Epithelial cell of proximal tubule (primary cell): ENCODE results near the gene IQSEC1. TPM values are rescaled to one million over a fixed set of nuclear protein-coding genes. Genes with fewer than 3 reads are reported as not detected.

Experiments
- DNase-seq: peaks from one replicate; pipeline ENCODE4 v3.0.0-alpha.2; 2011; ENCODE audit warnings: low read depth
- H3K4me3 ChIP-seq: 2 replicates; pipeline ENCODE4 v1.5.1; 2011; ENCODE audit warnings: low read depth, mild to moderate bottlenecking, low read length
- CTCF ChIP-seq: conservative IDR thresholded peaks from 2 replicates; pipeline ENCODE4 v1.5.1; 2012; ENCODE audit warnings: low read depth, mild to moderate bottlenecking, low read length
- total RNA-seq: library from RNA; depleted of rRNA; stranded (reverse); fragments of >200 nt; gene quantifications from 2 replicates; pipeline ENCODE4 v1.2.3, GENCODE V29; 2015

IQSEC1 gene
- total RNA-seq, result 6.4 and 8.8 TPM in 2 replicates

GRCh38 chr3:13073326-13074005 is at the start of gene IQSEC1:
Gene IQSEC1, minus strand, starts transcription at chr3:13073429. Its CDS starts 415 bp downstream, at chr3:13073014.
- no peak for DNase-seq
- no peak for TF ChIP-seq CTCF
- no peak within 1 kb of the TSS for H3K4me3 ChIP-seq

- no peak for TF ChIP-seq CTCF
- no peak for DNase-seq
- H3K4me3 ChIP-seq, result no peak overlapping the region
These were observed 49.1 kb upstream of the IQSEC1 start for GRCh38 chr3:13122081-13123012.

GRCh38 chr3:13121553-13122001 is 48.3 kb upstream of the IQSEC1 start:
- DNase-seq, result no peak
- no peak overlapping the region for H3K4me3 ChIP-seq
- TF ChIP-seq CTCF, result no peak

GRCh38 chr3:13120928-13121552 is 47.8 kb upstream of the IQSEC1 start:
- no peak for DNase-seq
- no peak for TF ChIP-seq CTCF
- no peak overlapping the region for H3K4me3 ChIP-seq

GRCh38 chr3:13120289-13120927 is 47.2 kb upstream of the IQSEC1 start:
- H3K4me3 ChIP-seq, result no peak overlapping the region
- TF ChIP-seq CTCF, result no peak
- DNase-seq, result no peak

- no peak for DNase-seq
- H3K4me3 ChIP-seq, result no peak overlapping the region
- TF ChIP-seq CTCF, result no peak
These were observed 46.4 kb upstream of the IQSEC1 start for GRCh38 chr3:13119471-13120220.
